Brain microvascular endothelial cell (primary cell): ENCODE measurements around the gene RAPGEF2.

ENCODE experiments used
- DNase-seq: peaks from one replicate; pipeline ENCODE4 v3.0.0-alpha.2; 2020
- H3K27ac ChIP-seq: fragments of 250-450 bp; sonication (Bioruptor Pico); 2 replicates; pipeline ENCODE4 v1.5.1; 2020; ENCODE audit warnings: mild to moderate bottlenecking, moderate library complexity
- H3K27me3 ChIP-seq: fragments of 250-450 bp; sonication (Bioruptor Pico); replicated peaks from 2 replicates; pipeline ENCODE4 v1.5.1; 2020; ENCODE audit warnings: mild to moderate bottlenecking
- H3K36me3 ChIP-seq: fragments of 250-450 bp; sonication (Bioruptor Pico); replicated peaks from 2 replicates; pipeline ENCODE4 v1.5.1; 2020; ENCODE audit warnings: mild to moderate bottlenecking
- H3K4me3 ChIP-seq: 2 replicates; pipeline ENCODE4 v1.5.1; 2011; ENCODE audit warnings: low read depth, mild to moderate bottlenecking, control low read depth, low read length, moderate library complexity
- CTCF ChIP-seq: IDR thresholded peaks from 2 replicates; pipeline ENCODE4 v1.5.1; 2011; ENCODE audit warnings: low read depth, mild to moderate bottlenecking, moderate library complexity, low read length, control low read depth, inconsistent platforms; ENCODE audit errors: missing control alignments
- in situ Hi-C: cut with HindIII; loops from 2 replicates; pipeline ENCODE4 v1.10.0; 2017; ENCODE audit warnings: low sequenced_read_pairs, low pct_ligation_motif_present

The RAPGEF2 gene

GRCh38 chr4:159389756-159390155, 286.9 kb downstream of the RAPGEF2 start:
- Histone ChIP-seq H3K4me3 (no peak overlapping the region), H3K27me3 (no peaks in the 10 kb centered on the region), H3K27ac (no peak overlapping the region), H3K36me3 (no peaks in the 10 kb centered on the region)
- TF ChIP-seq CTCF, result no peak
- DNase-seq, result no peak
- in situ Hi-C loops, result no loop called here

DNA sequence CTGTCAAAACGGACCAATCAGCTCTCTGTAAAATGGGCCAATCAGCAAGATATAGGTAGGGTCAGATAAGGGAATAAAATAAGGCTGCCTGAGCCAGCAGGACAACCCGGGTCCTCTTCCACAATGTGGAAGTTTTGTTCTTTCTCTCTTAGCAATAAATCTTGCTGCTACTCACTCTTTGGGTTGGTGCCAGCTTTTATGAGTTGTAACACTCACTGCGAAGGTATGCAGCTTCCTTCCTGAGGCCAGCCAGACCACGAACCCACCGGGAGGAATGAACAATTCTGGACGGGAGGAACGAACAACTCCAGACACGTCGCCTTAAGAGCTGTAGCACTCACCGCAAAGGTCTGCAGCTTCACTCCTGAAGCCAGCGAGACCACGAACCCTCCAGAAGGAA, 287.8 kb downstream of the RAPGEF2 start:
- no peak overlapping the region for H3K4me3 ChIP-seq
- peak; percentile 99 for DNase-seq
- peak overlapping the region; percentile 78 for H3K27ac ChIP-seq
- in situ Hi-C loops, result no loop called here
- no peak for TF ChIP-seq CTCF
- no peaks in the 10 kb centered on the region for H3K27me3 ChIP-seq
- H3K36me3 ChIP-seq, result no peaks in the 10 kb centered on the region

DNA sequence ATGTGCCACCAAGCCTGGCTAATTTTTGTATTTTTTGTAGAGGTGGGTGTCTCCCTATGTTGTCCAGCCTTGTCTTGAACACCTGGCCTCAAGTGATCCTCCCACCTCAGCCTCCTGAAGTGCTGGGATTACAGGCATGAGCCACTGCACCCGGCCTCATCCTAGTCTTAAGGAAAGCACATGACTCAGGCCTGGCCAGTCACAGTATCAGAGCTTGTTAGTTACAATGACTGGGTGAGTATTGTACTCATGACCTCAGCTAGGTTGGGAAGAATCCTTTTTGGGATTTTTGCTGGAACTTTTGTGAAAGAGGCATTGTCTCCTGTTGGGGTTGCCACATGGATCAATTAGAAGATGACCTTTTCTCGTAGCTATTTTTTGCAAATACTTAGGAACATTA, 292.8 kb downstream of the RAPGEF2 start:
- H3K4me3 ChIP-seq, result no peak overlapping the region
- no peak overlapping the region for H3K27ac ChIP-seq
- no peaks in the 10 kb centered on the region for H3K27me3 ChIP-seq
- in situ Hi-C loops, result no loop called here
- TF ChIP-seq CTCF, result no peak
- no peaks in the 10 kb centered on the region for H3K36me3 ChIP-seq
- no peak for DNase-seq

GRCh38 chr4:159396151-159396550, 293.3 kb downstream of the RAPGEF2 start:
- no peak for DNase-seq
- in situ Hi-C loops, result no loop called here
- H3K27me3 ChIP-seq, result no peaks in the 10 kb centered on the region
- no peaks in the 10 kb centered on the region for H3K36me3 ChIP-seq
- TF ChIP-seq CTCF, result no peak
- H3K4me3 ChIP-seq, result no peak overlapping the region
- no peak overlapping the region for H3K27ac ChIP-seq

GRCh38 chr4:159398236-159398638, 295.4 kb downstream of the RAPGEF2 start:
- Histone ChIP-seq H3K36me3 (no peaks in the 10 kb centered on the region), H3K27me3 (no peaks in the 10 kb centered on the region), H3K4me3 (no peak overlapping the region), H3K27ac (peak overlapping the region; percentile 19)
- in situ Hi-C loops, result no loop called here
- DNase-seq, result no peak
- TF ChIP-seq CTCF, result peak; percentile 36

DNA sequence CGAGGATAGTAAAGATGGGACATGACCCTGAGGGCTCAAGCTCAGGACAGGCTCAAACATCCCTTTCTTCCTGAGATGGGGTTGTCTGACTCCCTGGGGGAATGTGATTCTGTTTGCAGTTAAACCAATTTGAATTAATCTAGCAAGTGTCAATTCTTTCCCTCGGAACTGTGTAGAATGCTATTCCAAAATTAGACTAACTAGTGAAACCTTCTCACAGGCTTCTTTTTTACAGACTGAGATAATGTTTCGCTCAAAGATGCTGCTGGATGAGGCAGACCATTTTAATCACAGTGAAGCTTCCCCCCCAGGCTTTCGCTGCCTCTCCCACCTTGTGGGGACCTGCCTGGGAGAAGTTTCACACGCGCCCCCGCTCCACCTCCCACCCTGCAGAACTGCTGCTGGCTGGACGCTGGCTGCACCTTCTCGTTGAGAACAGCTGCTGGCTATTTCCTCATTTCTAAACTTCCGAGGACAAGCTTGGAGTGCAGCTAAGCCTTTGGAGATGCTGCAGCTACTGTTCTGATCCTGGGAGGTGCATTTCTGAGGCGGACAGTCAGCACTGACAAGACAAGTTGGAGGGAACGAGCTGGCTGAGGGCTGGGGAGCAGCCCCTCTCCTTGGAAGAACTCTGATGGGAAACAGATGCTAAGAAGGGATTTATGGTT, 297.8 kb downstream of the RAPGEF2 start:
- no peak for TF ChIP-seq CTCF
- H3K27me3 ChIP-seq, result no peaks in the 10 kb centered on the region
- DNase-seq, result peak; percentile 46
- no peaks in the 10 kb centered on the region for H3K36me3 ChIP-seq
- peak overlapping the region; percentile 97 for H3K27ac ChIP-seq
- H3K4me3 ChIP-seq, result no peak overlapping the region
- in situ Hi-C loops, result no loop called here
